GM18498 (cell line): Measurements from ENCODE around the gene TGOLN2.

Source experiments
- ATAC-seq: cut with Tn5 transposase; IDR thresholded peaks from one replicate; pipeline ENCODE4 v1.9.1; 2021; ENCODE audit warnings: mild to moderate bottlenecking, moderate library complexity; ENCODE audit not compliant: unreplicated experiment

Gene TGOLN2

GRCh38 chr2:85269959-85270358, 57.8 kb downstream of the TGOLN2 start:
- ATAC-seq, result no peak
